Measurements from ENCODE around the gene NIPAL1.

GRCh38 chr4:48067536-48067935 lies 51.0 kb downstream of the NIPAL1 start:
- TF ChIP-seq POLR2AphosphoS5 (IDR thresholded peaks at IDR 0.05) (no peak), CTCF (IDR thresholded peaks at IDR 0.05 in 8 of 11, conservative IDR thresholded peaks at IDR 0.05 in 3 of 11) (no peak), POLR2A (IDR thresholded peaks at IDR 0.05) (no peak)

All from spleen (tissue), 7 donors.